B cell (primary cell): ENCODE measurements around the gene CXCL12.

Source experiments
- EZH2 ChIP-seq: IDR thresholded peaks from 2 replicates; pipeline ENCODE4 v1.6.1; 2012; ENCODE audit warnings: borderline replicate concordance, low read depth, mild to moderate bottlenecking, moderate library complexity, low read length; ENCODE audit not compliant: insufficient read depth, poor library complexity, severe bottlenecking
- TF ChIP-seq, protein P1 (sequence below): fragments of 200-600 bp; IDR thresholded peaks from one replicate; pipeline ENCODE4 v1.8.0; 2022; ENCODE audit warnings: antibody characterized with exemption, mild to moderate bottlenecking

GRCh38 chr10:44426247-44427034, 41.5 kb upstream of the CXCL12 start:
- TF ChIP-seq, protein P1, sequence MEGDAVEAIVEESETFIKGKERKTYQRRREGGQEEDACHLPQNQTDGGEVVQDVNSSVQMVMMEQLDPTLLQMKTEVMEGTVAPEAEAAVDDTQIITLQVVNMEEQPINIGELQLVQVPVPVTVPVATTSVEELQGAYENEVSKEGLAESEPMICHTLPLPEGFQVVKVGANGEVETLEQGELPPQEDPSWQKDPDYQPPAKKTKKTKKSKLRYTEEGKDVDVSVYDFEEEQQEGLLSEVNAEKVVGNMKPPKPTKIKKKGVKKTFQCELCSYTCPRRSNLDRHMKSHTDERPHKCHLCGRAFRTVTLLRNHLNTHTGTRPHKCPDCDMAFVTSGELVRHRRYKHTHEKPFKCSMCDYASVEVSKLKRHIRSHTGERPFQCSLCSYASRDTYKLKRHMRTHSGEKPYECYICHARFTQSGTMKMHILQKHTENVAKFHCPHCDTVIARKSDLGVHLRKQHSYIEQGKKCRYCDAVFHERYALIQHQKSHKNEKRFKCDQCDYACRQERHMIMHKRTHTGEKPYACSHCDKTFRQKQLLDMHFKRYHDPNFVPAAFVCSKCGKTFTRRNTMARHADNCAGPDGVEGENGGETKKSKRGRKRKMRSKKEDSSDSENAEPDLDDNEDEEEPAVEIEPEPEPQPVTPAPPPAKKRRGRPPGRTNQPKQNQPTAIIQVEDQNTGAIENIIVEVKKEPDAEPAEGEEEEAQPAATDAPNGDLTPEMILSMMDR = no peak
- TF ChIP-seq EZH2 = no peak
